22Rv1 (cell line): Measurements from ENCODE around the gene AKAP12.

Source experiments
- ZFX ChIP-seq: fragments of 450-650 bp; IDR thresholded peaks from 2 replicates; pipeline ENCODE4 v1.6.1; 2017; ENCODE audit warnings: antibody characterized with exemption, borderline replicate concordance
- TF ChIP-seq, protein P1 (sequence below): fragments of 450-650 bp; IDR thresholded peaks from 2 replicates; pipeline ENCODE4 v1.5.1; 2017; ENCODE audit warnings: mild to moderate bottlenecking

DNA sequence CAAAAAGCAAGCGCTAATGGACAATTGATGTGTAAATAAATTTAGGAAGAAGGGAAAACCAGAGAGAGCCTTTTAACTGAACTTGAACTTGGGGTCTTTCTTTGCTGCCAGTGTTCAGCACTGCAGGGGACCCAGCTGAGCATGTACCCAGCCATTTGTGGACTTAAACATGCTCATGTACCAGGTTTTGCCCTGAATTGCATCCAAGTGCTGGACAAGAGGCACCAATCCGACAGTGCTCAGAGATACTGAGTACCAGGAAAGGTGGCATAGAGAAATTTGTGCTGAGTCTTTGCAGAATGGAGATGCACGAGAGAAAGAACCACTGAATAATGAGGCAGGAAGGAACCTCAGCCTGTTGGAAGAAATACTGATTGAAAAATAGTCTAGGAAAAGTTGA, 16.0 kb downstream of the AKAP12 start:
- TF ChIP-seq, protein P1, sequence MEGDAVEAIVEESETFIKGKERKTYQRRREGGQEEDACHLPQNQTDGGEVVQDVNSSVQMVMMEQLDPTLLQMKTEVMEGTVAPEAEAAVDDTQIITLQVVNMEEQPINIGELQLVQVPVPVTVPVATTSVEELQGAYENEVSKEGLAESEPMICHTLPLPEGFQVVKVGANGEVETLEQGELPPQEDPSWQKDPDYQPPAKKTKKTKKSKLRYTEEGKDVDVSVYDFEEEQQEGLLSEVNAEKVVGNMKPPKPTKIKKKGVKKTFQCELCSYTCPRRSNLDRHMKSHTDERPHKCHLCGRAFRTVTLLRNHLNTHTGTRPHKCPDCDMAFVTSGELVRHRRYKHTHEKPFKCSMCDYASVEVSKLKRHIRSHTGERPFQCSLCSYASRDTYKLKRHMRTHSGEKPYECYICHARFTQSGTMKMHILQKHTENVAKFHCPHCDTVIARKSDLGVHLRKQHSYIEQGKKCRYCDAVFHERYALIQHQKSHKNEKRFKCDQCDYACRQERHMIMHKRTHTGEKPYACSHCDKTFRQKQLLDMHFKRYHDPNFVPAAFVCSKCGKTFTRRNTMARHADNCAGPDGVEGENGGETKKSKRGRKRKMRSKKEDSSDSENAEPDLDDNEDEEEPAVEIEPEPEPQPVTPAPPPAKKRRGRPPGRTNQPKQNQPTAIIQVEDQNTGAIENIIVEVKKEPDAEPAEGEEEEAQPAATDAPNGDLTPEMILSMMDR = no peak
- no peak for TF ChIP-seq ZFX
